Ishikawa (cell line): ENCODE data around the gene CD300LF.

Experiments used
- CEBPB ChIP-seq: IDR thresholded peaks from 2 replicates; pipeline ENCODE4 v1.6.1; 2012
- CREB1 ChIP-seq: IDR thresholded peaks from 2 replicates; pipeline ENCODE4 v1.6.1; 2012; ENCODE audit warnings: low read depth
- EGR1 ChIP-seq: IDR thresholded peaks from 2 replicates; pipeline ENCODE4 v1.6.1; 2012
- EP300 ChIP-seq: IDR thresholded peaks from 2 replicates; pipeline ENCODE4 v1.6.1; 2012; ENCODE audit warnings: borderline replicate concordance
- FOXM1 ChIP-seq: IDR thresholded peaks from 2 replicates; pipeline ENCODE4 v1.6.1; 2012; ENCODE audit warnings: low read depth, borderline replicate concordance
- NFIC ChIP-seq: IDR thresholded peaks from 2 replicates; pipeline ENCODE4 v1.6.1; 2012
- RAD21 ChIP-seq: IDR thresholded peaks from 2 replicates; pipeline ENCODE4 v1.6.1; 2012; ENCODE audit warnings: low read depth
- TAF1 ChIP-seq: IDR thresholded peaks from 2 replicates; pipeline ENCODE4 v1.6.1; 2012; ENCODE audit warnings: low read depth, mild to moderate bottlenecking
- TCF12 ChIP-seq: IDR thresholded peaks from 2 replicates; pipeline ENCODE4 v1.6.1; 2012; ENCODE audit warnings: low read depth
- TEAD4 ChIP-seq: IDR thresholded peaks from 2 replicates; pipeline ENCODE4 v1.6.1; 2012
- YY1 ChIP-seq: IDR thresholded peaks from 2 replicates; pipeline ENCODE4 v1.6.1; 2012; ENCODE audit warnings: low read depth
- ZBTB7A ChIP-seq: IDR thresholded peaks from 2 replicates; pipeline ENCODE4 v1.6.1; 2012; ENCODE audit warnings: low read depth
- TF ChIP-seq, protein P1 (sequence below): IDR thresholded peaks from 2 replicates; pipeline ENCODE4 v1.6.1; 2012; ENCODE audit warnings: low read depth, mild to moderate bottlenecking
- TF ChIP-seq, protein P2 (sequence below): IDR thresholded peaks from 2 replicates; pipeline ENCODE4 v1.6.1; 2012
- TF ChIP-seq, protein P3 (sequence below): IDR thresholded peaks from 2 replicates; pipeline ENCODE4 v1.6.1; 2012

CD300LF gene

DNA sequence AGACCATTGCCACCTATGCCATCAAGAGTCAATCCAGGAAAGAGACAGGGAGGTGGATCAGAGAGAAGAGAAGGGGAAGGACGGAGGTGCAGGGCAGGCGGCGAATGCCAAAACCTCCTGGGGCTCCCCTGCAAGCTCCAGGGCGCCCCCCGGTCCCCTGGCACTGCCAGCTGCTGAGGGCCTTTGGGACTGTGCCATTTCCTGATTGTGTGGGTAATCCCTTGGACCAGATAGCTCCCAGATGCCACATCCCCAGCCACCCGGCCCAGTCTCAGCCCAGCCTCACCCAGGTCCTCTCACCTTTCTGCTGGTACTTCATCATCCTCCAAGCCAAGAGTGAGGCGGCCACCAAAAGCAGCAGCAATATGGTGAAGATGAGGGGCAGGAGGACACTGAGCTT, 14.7 kb downstream of the CD300LF start:
- TF ChIP-seq EP300: no peak
- TF ChIP-seq, protein P1, sequence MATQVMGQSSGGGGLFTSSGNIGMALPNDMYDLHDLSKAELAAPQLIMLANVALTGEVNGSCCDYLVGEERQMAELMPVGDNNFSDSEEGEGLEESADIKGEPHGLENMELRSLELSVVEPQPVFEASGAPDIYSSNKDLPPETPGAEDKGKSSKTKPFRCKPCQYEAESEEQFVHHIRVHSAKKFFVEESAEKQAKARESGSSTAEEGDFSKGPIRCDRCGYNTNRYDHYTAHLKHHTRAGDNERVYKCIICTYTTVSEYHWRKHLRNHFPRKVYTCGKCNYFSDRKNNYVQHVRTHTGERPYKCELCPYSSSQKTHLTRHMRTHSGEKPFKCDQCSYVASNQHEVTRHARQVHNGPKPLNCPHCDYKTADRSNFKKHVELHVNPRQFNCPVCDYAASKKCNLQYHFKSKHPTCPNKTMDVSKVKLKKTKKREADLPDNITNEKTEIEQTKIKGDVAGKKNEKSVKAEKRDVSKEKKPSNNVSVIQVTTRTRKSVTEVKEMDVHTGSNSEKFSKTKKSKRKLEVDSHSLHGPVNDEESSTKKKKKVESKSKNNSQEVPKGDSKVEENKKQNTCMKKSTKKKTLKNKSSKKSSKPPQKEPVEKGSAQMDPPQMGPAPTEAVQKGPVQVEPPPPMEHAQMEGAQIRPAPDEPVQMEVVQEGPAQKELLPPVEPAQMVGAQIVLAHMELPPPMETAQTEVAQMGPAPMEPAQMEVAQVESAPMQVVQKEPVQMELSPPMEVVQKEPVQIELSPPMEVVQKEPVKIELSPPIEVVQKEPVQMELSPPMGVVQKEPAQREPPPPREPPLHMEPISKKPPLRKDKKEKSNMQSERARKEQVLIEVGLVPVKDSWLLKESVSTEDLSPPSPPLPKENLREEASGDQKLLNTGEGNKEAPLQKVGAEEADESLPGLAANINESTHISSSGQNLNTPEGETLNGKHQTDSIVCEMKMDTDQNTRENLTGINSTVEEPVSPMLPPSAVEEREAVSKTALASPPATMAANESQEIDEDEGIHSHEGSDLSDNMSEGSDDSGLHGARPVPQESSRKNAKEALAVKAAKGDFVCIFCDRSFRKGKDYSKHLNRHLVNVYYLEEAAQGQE: no peak
- no peak for TF ChIP-seq CEBPB
- TF ChIP-seq, protein P2, sequence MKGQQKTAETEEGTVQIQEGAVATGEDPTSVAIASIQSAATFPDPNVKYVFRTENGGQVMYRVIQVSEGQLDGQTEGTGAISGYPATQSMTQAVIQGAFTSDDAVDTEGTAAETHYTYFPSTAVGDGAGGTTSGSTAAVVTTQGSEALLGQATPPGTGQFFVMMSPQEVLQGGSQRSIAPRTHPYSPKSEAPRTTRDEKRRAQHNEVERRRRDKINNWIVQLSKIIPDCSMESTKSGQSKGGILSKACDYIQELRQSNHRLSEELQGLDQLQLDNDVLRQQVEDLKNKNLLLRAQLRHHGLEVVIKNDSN: no peak
- no peak for TF ChIP-seq FOXM1
- no peak for TF ChIP-seq RAD21
- TF ChIP-seq EGR1: no peak
- TF ChIP-seq YY1: no peak
- no peak for TF ChIP-seq NFIC
- no peak for TF ChIP-seq ZBTB7A
- no peak for TF ChIP-seq TCF12
- TF ChIP-seq, protein P3, sequence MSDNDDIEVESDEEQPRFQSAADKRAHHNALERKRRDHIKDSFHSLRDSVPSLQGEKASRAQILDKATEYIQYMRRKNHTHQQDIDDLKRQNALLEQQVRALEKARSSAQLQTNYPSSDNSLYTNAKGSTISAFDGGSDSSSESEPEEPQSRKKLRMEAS: no peak
- TF ChIP-seq TAF1: no peak
- TF ChIP-seq CREB1: no peak
- TF ChIP-seq TEAD4: no peak

DNA sequence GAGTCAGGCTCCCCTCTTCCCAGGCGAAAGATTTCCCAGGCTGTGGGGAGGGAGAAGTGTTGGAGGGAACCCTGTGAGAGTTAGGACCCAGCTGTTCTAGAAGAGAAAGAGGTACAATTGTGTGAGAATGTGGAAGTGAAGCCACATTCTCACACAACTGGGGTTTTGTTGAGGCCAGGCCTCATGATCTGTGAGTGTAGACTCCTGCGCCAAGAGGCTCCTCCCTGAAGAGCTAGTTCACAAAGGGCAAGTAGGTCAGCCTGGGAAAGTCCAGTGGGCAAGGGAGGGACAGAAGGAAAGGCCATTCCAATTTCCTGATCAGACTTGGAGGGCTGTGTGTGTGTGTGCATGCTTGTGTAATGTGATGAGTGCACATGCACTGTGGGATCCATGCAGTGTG, 15.2 kb downstream of the CD300LF start:
- TF ChIP-seq EP300 (no peak), TAF1 (no peak), FOXM1 (no peak), CEBPB (no peak), ZBTB7A (no peak), EGR1 (no peak), TEAD4 (no peak), NFIC (no peak), TCF12 (no peak), RAD21 (no peak)
- TF ChIP-seq, protein P3: no peak
- TF ChIP-seq, protein P1: no peak
- TF ChIP-seq, protein P2: no peak

DNA sequence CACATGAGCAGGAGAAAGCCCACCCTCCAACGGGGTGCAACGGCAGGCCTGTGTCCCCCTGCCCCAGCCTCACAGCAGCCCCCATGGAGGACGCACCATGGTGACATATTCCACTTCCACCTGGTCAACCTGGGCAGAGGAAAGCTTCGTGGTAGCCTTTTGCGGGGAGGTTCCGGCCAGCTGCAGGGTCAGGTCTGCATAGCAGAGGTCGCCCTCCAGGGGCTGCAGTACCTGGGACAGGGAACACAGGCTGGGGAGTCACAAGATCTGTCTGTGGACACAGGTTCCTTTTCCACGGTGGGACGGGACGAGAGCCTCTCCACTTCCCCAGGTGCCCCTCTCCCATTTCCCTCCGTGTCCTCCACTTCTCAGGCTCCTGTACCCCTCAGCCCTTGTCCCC, 17.1 kb downstream of the CD300LF start:
- TF ChIP-seq, protein P2: no peak
- no peak for TF ChIP-seq TAF1
- TF ChIP-seq CREB1: no peak
- no peak for TF ChIP-seq TEAD4
- no peak for TF ChIP-seq EP300
- TF ChIP-seq, protein P3: no peak
- no peak for TF ChIP-seq YY1
- no peak for TF ChIP-seq FOXM1

DNA sequence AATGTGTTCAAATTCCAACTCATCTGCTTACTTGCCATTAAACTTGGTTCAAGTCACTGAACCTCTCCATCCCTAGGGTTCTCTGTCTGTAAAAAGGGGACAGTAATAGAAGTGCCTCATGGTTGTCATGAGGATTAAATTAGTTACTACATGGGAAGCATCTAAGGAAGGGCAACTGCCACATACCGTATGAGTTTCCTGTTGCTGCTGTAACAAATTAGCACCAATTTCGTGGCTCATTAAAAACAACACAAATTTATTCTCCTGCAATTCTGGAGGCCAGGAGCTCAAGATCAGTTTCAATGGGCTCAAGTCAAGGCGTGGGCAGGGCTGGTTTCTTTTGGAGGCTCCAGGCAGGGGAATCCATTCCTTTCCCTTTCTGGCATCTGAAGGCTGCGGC, 18.6 kb downstream of the CD300LF start:
- TF ChIP-seq ZBTB7A (no peak), CEBPB (no peak), EP300 (no peak), TEAD4 (no peak), CREB1 (no peak), TAF1 (no peak), FOXM1 (no peak), EGR1 (no peak), NFIC (no peak), RAD21 (no peak), YY1 (no peak), TCF12 (no peak)
- TF ChIP-seq, protein P2: no peak
- TF ChIP-seq, protein P3: no peak
- TF ChIP-seq, protein P1: no peak
